ENCODE measurements around the gene FNBP1L. TPM values are rescaled to one million over a fixed set of nuclear protein-coding genes. Genes with fewer than 3 reads are reported as not detected.

Gene FNBP1L
- total RNA-seq, 1 experiment from 2014 or later = 33.4 TPM

DNA sequence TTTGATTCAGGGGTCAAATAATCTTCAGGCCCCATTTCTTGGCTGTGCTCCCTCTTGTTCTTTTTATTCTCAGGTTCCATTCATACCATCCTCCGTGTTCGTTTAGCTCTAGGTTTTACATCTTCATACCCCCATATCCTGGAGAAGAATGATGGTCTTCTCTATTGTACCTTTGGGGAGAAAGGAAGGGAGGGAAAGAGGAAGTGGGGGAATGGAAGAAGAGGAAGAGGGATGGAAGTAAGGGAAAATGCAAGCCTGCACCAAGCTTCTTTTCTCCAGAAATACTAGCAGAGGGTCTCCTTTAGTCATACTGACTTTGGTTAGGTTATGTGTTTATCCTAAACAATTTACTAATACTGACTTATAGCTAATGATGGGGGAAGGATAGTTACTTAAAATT lies 52.4 kb downstream of the FNBP1L start:
- intact Hi-C loops (cut with micrococcal nuclease; ENCODE audit: unreplicated experiment) = no loop called here
- H3K27ac Mint-ChIP-seq (ENCODE audit: unreplicated experiment) = no peak overlapping the region
- H3K4me3 Mint-ChIP-seq (ENCODE audit: unreplicated experiment) = no peak overlapping the region

DNA sequence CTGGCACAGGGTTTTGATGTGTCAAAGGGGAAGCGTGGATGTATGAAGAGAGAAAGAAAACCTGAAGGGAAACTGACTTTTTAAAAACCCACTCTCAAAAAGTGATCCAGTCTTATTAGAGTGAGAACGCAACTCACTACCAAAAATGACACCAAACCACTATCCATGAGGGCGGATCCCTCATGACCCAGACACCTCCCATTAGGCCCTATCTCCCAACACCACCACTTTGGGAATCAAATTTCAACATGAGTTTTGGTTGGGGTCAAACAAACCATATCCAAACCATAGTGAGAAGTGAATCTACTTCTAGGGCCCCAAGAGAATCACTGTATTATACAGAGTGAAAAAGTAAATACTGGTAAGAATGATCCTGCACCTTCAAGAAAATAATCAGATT lies 53.5 kb downstream of the FNBP1L start:
- BruUV-seq (replicated peaks) = no TSS peak
- no peak overlapping the region for H3K4me3 ChIP-seq (ENCODE audit: low read depth, low read length)
- intact Hi-C loops (cut with micrococcal nuclease; ENCODE audit: unreplicated experiment) = no loop called here
- H3K4me3 Mint-ChIP-seq (ENCODE audit: unreplicated experiment) = no peak overlapping the region
- ChIA-PET CTCF (no interaction called here), POLR2A (no interaction called here)
- no peaks in the 10 kb centered on the region for H3K36me3 ChIP-seq (ENCODE audit: control insufficient read depth, insufficient read depth, low read length)
- no peaks in the 10 kb centered on the region for H3K27me3 ChIP-seq (replicated peaks; ENCODE audit: control insufficient read depth, insufficient read depth, low read length)
- H3K27me3 Mint-ChIP-seq (ENCODE audit: insufficient read depth, unreplicated experiment) = no peaks in the 10 kb centered on the region
- H3K4me1 ChIP-seq = no peaks in the 10 kb centered on the region
- H3K36me3 Mint-ChIP-seq (ENCODE audit: insufficient read depth, unreplicated experiment) = peaks cover 7% of the 10 kb centered on the region
- H3K9me3 ChIP-seq = no peaks in the 10 kb centered on the region
- TF ChIP-seq, protein P1, sequence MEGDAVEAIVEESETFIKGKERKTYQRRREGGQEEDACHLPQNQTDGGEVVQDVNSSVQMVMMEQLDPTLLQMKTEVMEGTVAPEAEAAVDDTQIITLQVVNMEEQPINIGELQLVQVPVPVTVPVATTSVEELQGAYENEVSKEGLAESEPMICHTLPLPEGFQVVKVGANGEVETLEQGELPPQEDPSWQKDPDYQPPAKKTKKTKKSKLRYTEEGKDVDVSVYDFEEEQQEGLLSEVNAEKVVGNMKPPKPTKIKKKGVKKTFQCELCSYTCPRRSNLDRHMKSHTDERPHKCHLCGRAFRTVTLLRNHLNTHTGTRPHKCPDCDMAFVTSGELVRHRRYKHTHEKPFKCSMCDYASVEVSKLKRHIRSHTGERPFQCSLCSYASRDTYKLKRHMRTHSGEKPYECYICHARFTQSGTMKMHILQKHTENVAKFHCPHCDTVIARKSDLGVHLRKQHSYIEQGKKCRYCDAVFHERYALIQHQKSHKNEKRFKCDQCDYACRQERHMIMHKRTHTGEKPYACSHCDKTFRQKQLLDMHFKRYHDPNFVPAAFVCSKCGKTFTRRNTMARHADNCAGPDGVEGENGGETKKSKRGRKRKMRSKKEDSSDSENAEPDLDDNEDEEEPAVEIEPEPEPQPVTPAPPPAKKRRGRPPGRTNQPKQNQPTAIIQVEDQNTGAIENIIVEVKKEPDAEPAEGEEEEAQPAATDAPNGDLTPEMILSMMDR (IDR thresholded peaks at IDR 0.05; ENCODE audit: insufficient read depth in 1 of 2, low read depth in 1 of 2, low read length in 1 of 2, severe bottlenecking in 1 of 2, unreplicated experiment in 1 of 2) = no peak
- no peak for DNase-seq
- no peaks in the 10 kb centered on the region for H3K4me1 Mint-ChIP-seq (ENCODE audit: low read depth, unreplicated experiment)
- no peaks in the 10 kb centered on the region for H3K9me3 Mint-ChIP-seq (ENCODE audit: unreplicated experiment)
- no peak overlapping the region for H3K27ac Mint-ChIP-seq (ENCODE audit: unreplicated experiment)

More for the DNA sequence above, 52.4 kb downstream of the FNBP1L start:
- no peaks in the 10 kb centered on the region for H3K36me3 ChIP-seq (ENCODE audit: control insufficient read depth, insufficient read depth, low read length)
- H3K9me3 ChIP-seq = no peaks in the 10 kb centered on the region
- H3K4me1 ChIP-seq = no peaks in the 10 kb centered on the region
- POLR2A ChIA-PET = no interaction called here
- peaks cover 3% of the 10 kb centered on the region for H3K36me3 Mint-ChIP-seq (ENCODE audit: insufficient read depth, unreplicated experiment)
- H3K4me1 Mint-ChIP-seq (ENCODE audit: low read depth, unreplicated experiment) = no peaks in the 10 kb centered on the region
- no peaks in the 10 kb centered on the region for H3K27me3 Mint-ChIP-seq (ENCODE audit: insufficient read depth, unreplicated experiment)
- CTCF ChIA-PET = interaction anchor here (0.6 kb wide), 1 partner anchor 18 kb away, joined by 5 read pairs; no protein-coding TSS in a partner anchor
- H3K9me3 Mint-ChIP-seq (ENCODE audit: unreplicated experiment) = no peaks in the 10 kb centered on the region
- TF ChIP-seq, protein P1 (IDR thresholded peaks at IDR 0.05; ENCODE audit: insufficient read depth in 1 of 2, low read depth in 1 of 2, low read length in 1 of 2, severe bottlenecking in 1 of 2, unreplicated experiment in 1 of 2) = no peak
- no peak for DNase-seq
- no peak overlapping the region for H3K4me3 ChIP-seq (ENCODE audit: low read depth, low read length)
- no peaks in the 10 kb centered on the region for H3K27me3 ChIP-seq (replicated peaks; ENCODE audit: control insufficient read depth, insufficient read depth, low read length)
- BruUV-seq (replicated peaks) = no TSS peak

DNA sequence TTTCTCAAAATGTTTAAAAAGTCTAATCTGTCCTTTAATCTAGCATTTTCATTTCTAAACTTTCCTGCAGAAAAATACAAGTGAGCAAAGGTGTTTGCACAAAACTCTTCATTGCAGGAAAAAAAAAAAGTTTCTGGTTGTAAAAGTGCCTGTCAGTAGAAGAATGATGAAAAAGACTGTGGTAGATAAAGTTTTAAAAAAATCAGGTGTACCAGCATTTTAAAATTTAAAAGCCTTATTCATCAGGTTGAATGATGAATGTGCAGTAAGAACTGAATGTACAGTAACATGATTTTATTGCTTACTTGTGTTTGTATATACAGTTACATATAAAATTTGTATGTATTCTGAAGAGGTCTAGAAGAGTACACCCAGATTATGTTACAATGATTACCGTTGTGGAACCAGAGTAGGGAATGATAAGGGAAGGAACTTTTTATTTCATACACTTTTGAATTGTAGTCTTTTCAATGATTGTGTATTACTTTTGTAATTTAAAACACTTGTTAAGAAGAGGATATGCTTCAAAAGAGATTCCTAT lies 54.0 kb downstream of the FNBP1L start:
- H3K27me3 Mint-ChIP-seq (ENCODE audit: insufficient read depth, unreplicated experiment) = no peaks in the 10 kb centered on the region
- H3K27ac Mint-ChIP-seq (ENCODE audit: unreplicated experiment) = no peak overlapping the region
- TF ChIP-seq, protein P1 (IDR thresholded peaks at IDR 0.05; ENCODE audit: insufficient read depth in 1 of 2, low read depth in 1 of 2, low read length in 1 of 2, severe bottlenecking in 1 of 2, unreplicated experiment in 1 of 2) = no peak
- no peak overlapping the region for H3K4me3 Mint-ChIP-seq (ENCODE audit: unreplicated experiment)
- H3K9me3 Mint-ChIP-seq (ENCODE audit: unreplicated experiment) = no peaks in the 10 kb centered on the region
- ChIA-PET CTCF (no interaction called here), POLR2A (no interaction called here)
- no peaks in the 10 kb centered on the region for H3K4me1 Mint-ChIP-seq (ENCODE audit: low read depth, unreplicated experiment)
- no peak overlapping the region for H3K4me3 ChIP-seq (ENCODE audit: low read depth, low read length)
- no peaks in the 10 kb centered on the region for H3K4me1 ChIP-seq
- no peak for DNase-seq
- no TSS peak for BruUV-seq (replicated peaks)
- H3K27me3 ChIP-seq (replicated peaks; ENCODE audit: control insufficient read depth, insufficient read depth, low read length) = no peaks in the 10 kb centered on the region
- no peaks in the 10 kb centered on the region for H3K9me3 ChIP-seq
- no peaks in the 10 kb centered on the region for H3K36me3 ChIP-seq (ENCODE audit: control insufficient read depth, insufficient read depth, low read length)
- intact Hi-C loops (cut with micrococcal nuclease; ENCODE audit: unreplicated experiment) = no loop called here
- H3K36me3 Mint-ChIP-seq (ENCODE audit: insufficient read depth, unreplicated experiment) = peaks cover 7% of the 10 kb centered on the region

Measured in Caco-2 (cell line).